UCSD-AML1 (cell line): ENCODE results near the gene IL22RA1.
A peak's percentile ranks its signal among the peaks of the same experiment; 100 is the strongest.

Source experiments
- DNase-seq: peaks from one replicate; lab custom pipeline; 2025; ENCODE audit not compliant: unreplicated experiment; lab: John Stamatoyannopoulos, UW

Gene IL22RA1

DNA sequence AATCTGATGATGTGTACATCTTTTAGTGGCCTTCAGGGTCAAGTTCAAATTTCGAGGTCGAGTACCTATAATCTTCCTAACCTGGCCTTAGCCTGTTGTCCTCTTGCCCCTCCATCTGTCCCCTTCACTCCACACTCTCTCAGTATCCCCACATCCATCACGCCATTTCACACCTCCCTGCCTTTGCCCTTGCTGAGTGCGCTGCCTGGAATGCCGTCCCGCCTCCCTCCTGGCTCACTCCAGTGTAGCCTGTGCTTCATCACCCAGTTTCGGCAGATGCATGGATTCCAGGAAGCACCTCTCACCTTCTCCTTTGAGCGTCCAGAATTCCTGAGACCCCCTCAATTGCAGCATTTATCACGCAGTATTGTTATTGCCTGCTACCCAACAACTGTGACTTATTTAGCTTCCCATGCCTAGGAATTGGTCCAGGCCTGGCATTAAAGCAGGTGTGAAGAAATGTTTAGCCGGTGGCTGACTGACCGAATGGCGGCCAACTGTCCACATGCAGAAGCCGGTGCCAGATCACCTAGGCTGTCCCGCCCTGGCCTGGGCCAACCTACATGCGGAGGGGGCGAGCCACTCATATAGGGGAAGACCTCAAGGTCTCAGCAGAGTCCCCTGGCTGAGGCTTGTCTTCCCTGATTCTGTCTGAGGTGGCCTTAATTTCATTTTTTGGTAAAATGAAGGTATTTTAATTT is 65.5 kb downstream of the IL22RA1 start:
- DNase-seq, result no peak

DNA sequence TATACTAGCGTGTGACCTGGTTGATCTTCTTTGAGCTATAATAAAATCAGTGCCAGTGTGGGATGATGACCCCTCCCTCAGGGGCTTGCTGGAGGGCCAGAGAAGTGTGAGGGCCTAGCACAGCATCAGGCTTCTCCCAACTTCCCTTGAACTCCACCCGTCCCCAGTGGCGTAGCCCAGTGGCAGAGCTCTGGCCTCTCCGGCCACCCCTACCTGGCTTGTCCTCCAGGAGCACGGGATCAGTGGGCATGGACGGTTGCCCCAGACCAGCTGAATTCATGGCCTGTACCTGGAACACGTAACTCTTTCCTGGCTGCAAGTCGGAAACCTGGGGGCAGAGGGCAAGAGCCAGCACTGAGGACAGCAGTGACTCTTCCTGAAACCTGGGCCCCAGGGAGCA is 67.0 kb downstream of the IL22RA1 start:
- no peak for DNase-seq

DNA sequence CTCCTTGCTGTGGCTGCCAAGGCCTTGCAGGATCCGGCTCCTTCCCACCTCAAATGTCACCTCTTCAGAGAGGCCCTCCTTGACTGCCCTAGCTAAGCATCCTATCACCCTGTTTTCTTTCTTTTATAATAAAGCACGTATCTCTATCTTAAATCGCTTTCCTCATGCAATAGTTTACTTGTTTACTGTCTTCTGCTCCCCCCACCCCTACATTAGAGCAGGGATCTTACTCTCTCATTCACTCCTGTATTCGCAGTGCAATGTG is 67.4 kb downstream of the IL22RA1 start:
- no peak for DNase-seq

DNA sequence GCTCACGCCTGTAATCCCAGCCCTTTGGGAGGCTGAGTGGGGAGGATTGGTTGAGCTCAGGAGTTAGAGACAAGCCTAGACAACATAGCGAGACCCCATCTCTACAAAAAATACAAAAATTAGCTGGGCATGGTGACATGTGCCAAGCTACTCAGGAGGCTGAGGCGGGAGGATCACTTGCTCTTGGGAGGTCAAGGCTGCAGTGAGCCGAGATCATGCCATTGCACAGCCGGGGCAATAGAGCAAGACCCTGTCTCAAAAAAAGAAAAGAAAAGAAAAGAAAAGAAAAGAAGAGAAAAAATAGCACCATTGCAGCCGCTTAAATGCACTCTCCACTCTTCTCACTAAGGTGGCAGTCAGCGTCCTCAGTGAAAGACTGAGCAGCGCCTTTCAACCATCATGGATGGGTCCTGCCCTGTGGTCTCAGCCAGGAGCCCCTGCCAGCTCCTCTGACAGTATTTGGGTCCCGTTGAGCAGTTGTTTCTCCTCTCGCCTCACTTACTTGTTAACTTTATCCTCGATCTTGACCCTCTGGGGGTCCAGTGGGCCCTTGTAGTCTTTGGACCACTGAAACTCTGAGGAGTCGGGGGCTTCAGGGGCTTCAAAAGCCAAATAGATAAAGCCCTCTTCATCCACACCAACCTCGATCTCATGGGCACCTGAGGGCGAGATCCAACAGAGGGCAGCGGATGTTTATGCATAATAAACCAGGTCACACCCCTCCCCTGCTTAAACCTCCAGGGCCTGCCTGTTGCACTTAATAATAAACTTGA is 67.9 kb downstream of the IL22RA1 start:
- DNase-seq, result no peak

DNA sequence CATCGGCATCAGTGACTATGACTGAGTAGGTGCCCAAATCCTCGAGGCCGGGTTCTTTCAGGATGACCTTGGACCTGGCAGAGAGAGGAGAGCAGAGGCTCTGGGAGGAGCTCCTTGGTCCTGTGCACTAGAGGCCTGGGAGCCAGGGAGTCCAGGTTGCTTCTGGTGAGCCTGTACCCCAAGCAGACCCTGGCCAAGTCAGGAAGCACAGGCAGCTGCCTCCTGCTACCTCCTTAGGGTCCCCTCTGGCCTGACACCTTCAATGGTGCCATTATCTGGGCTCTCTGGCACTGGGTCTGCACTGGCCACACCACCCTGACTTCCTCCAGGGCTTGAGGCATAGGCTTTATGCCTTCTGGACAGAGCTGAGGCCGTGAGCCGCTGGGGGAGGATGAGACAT is 68.7 kb downstream of the IL22RA1 start:
- no peak for DNase-seq

DNA sequence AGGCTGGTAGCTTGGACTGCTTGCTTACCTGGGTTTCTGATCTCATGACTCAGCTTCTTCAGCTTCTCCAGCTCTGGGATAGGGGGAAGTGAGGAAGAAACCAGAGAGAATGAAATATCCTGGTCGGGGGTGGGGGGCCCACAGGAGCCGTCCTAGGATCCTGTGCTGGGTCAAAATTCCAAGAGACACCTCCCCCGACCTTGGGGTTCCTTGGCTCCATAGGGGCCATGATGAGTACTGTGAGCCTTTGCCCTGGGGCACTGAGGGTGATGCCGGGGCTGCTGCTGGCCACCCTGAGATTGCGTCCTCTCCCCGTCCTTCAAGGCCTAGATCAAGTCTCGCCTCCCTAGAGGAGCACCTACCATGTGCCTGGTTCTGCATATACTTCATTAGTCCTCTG is 71.0 kb downstream of the IL22RA1 start:
- no peak for DNase-seq

DNA sequence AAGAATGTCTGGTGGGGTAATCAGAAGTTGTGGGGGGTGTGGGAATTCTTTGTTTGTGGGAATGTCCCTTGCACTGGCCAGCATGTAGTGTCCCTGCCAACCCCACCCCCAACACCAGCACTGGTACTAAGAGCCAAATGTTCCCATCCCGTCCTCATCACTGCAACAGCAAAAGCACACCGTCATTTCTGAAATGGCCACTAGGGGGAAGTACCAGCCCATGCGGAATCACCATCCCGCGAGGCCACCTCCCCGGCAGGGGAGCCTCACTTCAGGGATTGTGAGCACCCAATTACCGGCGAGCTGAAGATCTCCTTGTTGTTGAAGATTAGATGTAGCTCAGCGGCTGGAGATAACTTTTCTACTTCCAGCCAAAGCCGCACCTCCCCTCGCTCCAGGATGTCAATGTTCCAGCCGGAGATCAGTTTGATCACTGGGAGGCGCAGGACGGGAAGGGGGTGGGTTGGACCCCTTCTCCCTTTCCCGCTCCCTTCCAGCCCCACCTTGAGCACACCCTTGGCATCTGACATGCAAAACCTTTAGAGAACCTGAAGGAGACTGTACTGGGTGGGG is 72.0 kb downstream of the IL22RA1 start:
- peak; percentile 56 for DNase-seq

DNA sequence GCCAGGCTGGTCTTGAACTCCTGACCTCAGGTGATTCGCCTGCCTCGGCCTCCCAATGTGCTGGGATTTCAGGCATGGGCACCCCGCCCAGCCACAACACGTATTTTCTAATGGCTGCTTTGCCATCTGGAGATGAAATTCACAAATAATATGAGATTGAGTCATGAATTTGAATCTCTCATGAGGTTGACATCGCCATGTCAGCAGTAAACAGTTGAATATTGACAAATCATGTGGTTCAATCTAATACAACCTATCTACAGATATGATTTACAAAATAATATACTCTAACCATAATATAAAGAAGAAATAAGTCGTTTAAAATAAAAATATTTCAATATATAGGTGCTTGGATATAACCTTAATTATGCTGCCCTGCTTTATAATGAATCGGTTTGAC is 73.1 kb downstream of the IL22RA1 start:
- DNase-seq, result no peak
